Stimulated activated CD4-positive, alpha-beta T cell treated with anti-CD3 and anti-CD28 coated beads, Interleukin-4, amount 100 ng/mL, for 4 hours (primary cell): ENCODE measurements around the gene SPSB1.
"Not testable (repeated sequence)": the region's sequence is repeated elsewhere in the genome, so short reads cannot be mapped to it uniquely, and the experiment has no call there.

ENCODE experiments used
- DNase-seq, 2 experiments: peaks; one replicate each; pipeline ENCODE4 v3.0.0-alpha.2; 2020

SPSB1 gene

DNA sequence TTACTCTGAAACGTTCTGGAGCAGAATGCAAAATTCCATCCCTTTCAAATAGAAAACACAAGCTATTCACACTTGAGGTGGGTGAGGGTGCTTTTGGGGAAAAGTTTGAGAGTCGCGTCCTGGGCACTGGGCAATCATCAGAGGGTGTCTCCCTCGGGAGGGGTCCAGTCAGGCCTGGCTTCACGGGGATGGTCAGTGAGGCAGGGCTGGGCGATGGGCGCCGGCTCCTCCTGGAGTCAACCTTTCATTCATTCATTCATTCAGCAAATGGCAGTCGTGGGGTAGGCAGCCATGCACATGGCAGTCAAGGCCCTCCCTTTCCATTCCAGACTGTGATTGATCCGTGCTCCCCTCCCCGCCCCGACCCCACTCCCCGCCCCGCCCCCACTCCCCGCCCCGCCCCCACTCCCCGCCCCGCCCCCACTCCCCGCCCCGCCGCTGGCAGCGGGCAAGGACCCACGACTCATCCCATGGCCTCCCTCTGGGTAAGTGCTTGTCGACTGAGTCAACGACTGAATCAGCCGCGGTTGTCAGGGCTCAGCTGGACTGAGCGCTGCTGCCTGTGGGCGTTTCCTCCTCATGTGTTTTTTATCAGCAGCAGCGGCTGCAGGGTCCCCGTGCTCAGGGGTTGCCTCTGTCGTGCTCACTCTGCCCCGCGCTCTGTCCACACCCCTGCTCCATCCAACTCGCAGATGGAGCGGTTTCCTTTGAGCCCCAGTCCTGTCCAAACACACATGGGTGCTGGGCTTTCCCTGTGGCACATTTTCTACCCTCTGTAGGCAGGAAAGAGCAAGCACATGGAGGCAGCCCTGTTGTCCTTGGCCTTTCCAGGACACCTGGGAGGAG lies 12.5 kb upstream of the SPSB1 start:
- peak; percentile 50 to 79 for DNase-seq

DNA sequence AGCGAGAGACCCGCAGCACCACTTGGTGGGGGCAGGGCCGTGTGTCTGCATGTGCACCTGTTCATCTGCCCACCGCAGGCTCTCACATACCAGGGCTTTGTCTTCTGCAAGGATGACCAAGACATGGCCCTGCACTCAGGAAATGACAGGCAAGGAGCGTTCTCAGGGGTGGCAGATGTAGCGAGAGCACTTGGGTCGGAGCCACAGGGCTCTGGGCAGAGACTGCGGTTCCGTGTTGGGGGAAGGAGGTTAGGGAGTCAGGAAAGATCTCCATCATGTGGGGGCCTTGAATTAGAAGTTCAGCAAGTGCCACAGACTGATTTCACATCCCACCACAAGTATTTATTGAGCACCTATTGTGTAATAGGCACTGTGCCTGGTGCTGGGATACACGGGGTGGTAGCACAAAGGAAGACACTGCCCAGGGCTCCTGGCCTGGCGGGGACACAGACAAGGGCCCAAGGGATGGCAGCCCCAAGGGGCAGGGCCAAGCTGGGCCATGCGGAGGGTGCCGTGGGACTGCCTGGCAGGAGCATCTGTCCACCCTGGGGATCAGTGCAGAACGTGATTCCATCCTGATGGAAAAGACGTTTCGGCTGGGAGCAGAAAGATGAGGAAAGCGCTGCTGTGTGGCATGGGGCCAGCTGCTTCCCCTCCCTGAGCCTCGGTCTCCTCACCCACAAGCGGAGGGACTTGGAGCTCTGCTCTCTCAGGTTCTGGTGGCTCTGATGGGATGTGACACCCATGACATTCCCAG lies 11.4 kb upstream of the SPSB1 start:
- no peak for DNase-seq

DNA sequence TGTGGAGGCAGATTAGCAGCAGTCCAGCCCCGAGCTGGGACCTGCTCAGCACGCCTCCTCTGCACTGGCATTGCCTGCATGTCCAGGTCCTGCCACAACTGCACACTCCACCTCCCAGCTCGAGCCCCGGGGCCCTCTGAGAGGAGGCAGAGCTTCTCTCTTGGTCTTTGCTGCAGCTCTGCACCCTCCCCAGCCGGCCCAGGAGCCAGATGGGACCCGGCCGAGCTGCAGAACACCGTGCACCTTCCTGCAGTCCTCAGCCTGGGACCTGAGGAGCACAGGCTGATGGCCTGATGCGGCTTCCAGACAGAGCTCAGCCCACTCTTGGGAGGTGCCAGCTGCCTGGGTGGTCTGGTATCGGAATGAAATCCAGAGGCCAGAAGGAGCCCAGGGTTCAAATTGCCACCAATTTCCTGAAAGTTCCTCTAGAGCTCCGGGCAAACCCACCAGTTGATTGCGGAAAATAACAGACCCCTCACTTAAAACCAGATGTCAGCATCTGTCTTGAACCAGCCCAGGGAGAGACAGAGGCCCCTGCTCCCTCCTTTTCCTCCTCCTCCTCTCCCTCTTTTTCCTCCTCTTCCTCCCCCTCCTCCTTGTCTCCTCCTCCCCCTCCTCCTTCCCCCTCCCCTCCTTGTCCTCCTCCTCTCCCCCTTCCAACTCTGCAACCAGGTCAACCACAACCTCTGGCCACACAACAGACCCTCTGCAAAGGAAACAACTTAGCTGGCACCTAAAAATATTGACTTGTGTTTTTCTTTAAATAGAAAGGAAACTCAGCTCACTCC lies 10.6 kb upstream of the SPSB1 start:
- DNase-seq: no peak

DNA sequence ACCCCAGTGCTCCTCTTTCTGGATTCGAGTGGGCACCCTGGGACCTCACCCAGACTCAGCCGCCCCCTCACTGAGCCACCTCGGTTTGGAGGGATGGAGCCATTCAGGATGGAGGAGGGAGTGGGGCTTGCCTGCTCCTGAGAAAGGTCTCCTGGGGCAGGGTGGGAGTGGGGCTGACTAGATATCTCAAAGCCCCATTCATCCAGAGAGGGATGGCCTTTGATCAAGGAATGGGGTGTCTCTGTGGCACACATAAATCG lies 10.1 kb upstream of the SPSB1 start:
- DNase-seq: no peak

DNA sequence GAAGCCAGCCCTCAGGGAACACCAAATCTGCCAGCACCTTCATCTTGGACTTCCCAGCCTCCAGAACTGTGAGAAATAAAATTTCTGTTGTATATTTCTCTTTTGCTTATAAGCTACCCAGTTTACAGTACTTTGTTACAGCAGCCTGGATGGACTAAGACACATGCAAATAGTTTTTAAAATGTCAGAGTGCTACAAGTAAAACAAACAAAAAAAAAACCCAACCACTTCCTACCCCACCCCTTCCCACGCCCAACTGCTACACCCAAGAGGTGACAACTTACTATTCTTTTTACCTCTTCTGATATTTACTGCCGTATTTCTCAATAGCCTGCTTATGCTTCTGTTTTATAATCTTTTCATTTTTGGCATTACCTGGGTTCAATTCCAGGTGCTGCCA lies 8.6 kb upstream of the SPSB1 start:
- no peak for DNase-seq

DNA sequence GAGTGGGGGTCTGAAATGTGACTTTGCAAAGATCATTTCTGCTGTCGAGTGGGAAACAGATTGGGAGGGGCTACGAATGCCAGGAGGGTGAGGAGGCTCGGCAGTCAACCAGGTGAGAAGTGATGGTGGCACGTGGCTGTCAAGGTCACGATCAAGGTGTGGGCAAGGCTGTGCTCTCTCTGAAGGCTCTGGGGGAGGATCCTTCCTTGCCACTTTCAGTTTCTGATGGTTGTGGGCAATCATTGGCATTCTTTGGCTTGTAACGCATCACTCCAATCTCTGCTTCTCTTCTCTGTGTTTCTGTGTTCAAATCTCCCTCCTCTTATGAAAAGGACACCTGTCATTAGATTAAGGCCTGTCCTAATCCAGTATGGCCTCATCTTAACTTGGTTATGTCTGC lies 6.1 kb upstream of the SPSB1 start:
- DNase-seq: no peak

DNA sequence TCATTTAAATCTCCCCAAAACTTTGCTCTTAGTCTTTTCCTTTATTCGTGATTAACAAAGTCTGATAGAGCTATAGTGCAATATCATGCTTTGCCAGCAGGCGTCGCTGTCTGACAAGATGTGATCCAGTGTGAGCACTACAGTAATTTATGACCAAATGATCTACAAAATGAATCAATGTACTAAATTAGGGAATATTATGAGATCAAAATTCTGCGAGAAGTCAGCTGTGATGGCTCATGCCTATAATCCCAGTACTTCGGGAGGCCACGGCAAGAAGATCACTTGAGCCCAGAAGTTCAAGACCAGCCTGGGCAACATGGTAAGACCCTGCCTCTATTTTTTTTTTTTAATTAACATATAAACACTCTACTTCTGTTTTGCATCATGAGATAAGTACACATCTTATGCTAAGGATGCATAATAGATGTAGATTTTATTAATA lies 3.6 kb upstream of the SPSB1 start:
- peak; percentile 76 to 84 for DNase-seq

DNA sequence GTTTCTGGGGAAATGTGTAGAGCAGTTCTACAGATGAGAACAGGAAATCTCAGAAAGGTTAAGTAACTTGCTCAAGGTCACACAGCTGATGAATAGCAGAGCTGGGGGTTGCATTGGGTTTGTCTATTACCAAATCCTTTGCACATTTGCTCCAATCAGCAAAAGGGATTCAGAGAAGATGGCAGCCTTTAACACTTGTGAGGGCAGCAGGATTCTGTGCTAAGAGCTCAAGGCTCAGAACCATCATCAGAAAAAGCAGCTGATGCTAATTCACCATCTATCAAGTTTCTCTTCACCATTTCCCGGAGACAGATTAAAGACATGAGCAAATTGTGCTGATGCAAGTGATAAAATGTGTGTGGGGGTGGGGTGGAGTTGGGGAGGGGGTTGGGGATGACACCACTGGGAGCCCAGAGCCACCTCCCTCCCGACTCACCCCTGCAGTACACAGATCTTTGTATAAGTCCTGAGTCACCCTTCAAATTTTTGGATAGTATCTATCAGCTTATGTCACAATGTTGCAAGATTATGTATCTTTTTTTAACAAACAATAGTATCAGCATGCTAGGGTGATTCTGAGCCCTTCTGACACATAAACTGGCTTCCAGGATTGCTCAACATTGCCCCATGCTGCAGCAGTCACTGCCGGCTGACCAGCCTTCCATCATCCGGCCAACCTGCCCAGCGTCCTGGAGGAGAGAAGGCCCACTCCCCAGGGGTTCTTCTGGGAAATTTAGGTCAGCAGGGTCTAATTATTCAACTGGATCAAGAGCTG lies 2.8 kb upstream of the SPSB1 start:
- peak in 1 of 2 experiments; percentile 59 for DNase-seq

DNA sequence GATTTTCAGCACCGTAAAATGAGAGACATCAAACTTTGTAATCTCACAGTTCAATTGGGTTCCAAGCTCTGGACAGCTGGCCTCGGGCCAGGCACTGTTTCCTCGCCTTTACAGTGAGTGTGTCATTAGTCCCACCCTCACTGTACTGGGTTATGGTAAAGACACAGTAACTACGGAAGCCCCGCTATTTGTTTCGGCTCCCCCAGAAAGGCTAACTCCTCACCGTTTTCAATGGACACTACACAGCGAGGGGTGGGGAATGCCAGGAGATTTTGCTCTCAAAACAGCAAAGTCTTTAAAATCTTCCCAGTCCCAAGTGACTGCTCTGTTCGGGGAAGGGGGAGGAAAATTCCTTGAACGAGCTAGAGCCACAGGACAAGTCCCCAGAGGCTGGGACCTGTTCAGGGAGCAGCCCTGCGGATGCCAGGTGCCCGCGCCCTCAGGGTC lies 757 bp upstream of the SPSB1 start:
- DNase-seq: no peak

DNA sequence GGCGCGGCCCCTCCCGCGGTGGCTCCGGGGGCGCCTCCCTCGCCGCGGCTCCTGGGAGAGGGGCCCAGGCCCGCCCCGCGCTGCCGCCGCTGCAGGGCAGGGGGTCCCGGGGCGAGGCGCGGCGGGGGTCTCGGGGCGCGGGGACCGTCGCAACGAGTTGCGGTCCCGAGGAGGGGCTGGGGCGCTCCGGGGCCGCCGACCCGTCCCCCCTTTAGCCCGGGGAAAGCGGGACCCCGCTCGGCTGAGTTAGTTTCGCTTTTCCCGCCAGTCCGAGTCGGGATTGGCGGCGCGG lies 493 bp downstream of the SPSB1 start:
- DNase-seq: no peak

DNA sequence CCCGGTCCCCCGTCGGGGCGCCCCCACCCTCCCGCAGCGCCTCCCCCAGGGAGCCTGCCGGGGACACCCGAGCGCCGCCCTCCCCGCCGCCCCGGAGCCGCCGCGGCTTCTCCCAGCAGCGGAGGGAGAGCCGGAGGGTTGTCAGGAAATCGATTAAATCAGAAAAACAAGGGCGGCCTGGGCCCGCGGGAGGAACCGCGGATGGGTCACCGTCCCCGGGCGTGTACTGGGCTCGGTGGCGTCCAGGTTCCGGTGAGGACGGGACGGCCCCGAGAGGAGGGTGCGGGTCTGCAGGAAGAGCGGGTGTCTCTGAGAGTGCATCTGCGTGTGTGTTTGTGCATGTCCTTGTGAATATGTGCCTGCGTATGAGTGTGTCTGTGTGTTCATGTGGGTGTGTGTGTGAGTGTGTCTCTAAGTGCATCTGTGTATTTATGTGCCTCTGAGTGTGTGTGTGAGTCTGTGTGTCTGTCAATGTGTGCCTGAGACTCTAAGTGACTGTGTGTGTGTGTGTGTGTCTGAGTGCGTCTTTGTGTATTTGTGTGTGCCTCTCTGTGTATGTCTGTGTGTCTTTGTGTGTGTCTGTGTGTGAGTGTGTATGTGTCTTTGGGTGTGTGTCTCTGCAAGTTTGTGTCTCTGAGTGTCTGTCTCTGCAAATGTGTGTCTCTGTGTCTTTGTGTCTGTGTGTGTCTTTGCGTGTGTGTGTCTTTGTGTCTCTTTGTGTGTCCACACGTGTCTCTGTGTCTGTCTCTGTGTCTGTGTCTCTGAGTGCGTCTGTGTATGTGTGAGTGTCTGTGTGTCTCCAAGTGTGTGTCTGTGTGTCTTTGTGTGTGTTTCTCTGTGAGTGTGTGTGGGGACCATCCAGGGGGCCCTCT lies 1.1 kb downstream of the SPSB1 start:
- peak; percentile 24 to 27 for DNase-seq

DNA sequence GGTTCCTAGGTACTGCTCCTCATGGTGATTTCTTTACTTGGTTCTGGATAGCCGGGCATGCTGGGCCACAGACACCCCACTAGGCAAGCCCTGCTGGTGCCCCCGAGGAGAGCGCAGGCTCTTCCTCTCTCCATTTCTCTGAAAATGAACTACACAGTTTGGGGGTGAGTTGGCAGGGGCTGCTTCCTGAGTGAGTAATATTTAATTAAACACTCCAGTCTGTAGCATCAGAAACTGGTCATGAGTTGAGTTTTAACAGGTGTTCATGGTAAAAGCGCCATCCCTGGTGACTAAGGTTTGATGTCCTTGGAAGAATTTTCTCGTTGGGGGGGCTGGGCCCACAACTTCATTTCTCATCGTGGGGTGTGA lies 1.7 kb downstream of the SPSB1 start:
- peak in 1 of 2 experiments; percentile 42 for DNase-seq

DNA sequence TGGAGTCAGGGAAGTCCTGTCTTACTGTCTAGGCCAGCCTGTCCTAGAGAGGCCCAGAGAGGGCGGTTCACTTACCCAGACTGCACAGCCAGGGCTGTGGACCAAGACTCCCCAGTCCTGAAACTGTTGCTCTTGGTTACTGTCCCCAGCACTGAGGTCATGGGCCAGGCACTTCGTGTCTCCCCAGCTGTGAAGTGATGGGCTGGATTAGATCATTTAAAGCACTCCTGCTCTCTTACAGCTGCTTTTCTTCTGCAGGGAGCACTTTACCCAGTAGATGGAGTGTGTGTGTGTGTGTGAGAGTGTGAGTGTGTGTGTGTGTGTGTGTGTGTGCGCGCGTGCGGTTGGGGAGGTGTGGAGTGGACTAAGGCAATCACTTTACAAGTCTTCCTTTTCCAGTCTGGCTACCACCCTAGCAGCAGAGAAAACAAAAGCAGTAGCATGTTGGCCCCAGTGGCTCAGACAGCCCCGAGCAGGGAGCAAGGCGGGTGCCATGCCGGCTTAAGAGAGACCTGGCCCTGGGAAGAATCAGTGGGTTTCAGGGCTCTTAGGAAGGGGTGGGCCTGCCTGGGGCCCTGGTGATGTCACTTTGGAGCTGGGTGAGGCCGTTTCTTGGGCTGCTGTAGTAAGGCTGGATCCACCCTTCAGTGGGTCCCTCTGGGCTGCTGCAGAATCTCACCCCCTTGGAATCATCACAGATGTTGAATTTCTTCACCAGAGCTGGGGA lies 2.4 kb downstream of the SPSB1 start:
- DNase-seq: no peak

DNA sequence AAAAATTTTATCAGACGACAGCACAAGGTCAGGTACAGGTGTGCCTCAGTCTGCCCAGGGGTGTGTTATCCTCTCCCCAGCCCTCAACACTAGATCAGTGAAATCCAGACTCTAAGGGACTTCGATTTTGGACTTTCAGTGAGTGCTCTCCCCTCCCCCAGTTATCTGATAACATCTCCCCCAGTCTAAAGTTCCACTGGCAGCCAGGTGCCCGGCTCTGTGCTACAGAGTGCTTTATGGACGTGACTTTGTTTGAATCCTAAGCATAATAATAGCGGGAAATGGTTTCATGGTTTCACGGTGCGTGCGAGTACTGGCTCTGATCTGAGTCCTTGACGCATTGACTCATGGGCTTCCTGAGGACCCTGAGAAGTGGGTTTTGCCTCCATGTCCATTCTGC lies 3.2 kb downstream of the SPSB1 start:
- no peak for DNase-seq

DNA sequence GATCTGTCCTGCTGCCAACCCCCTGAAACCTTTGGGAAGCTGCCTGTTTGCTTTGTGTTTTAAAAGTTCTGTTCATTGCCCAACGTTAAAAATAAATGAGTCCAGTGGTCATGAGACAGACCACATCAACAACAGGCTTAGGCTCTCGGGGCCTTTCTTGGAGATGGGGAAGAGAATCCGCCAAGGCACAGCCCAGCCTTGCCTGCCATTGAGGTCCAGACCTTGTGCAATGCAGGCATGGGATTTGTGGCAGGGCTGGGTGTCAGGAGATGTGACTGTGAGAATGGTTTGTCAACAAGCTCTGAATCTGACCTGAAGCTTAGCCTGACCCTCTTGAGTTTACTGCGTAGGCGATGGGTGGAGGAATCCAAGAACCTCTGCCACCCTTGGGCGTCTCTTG lies 4.2 kb downstream of the SPSB1 start:
- no peak for DNase-seq

DNA sequence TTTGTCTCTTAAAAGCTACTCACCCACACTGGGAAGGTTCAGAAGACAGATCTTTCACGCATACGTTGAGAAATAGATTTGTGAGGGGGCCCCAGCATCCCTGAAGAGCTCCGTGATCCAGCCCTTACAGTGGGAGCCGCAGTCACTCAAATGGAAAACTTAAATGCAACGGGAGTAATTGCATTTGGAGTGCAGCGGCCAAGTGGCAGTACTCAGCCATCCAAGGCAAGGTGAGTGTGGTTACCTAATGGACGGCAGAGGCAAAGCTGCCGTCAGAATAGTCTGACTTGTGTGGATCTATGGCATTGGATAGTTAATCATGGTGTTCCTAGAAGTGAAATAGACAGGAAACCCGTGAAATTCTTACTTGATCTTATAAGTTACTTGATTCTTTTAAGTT lies 5.1 kb downstream of the SPSB1 start:
- DNase-seq: no peak

DNA sequence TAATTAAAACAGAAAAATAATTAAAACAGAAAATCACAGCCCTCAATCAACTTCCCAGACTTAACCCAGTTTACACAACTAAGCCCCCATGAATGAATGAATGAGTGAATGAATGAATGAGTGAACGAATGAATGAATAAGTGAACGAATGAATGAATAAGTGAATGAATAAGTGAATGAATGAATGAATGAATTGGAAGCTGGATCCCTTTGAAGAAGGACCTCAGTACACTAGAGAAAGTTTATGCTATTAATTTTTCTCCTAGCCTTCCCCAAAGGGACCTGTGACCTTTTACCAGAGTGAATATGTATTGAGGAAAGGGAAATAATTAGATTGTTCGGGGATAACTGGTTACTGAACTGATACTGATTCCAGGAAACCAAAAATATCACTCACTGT lies 5.6 kb downstream of the SPSB1 start:
- no peak for DNase-seq

DNA sequence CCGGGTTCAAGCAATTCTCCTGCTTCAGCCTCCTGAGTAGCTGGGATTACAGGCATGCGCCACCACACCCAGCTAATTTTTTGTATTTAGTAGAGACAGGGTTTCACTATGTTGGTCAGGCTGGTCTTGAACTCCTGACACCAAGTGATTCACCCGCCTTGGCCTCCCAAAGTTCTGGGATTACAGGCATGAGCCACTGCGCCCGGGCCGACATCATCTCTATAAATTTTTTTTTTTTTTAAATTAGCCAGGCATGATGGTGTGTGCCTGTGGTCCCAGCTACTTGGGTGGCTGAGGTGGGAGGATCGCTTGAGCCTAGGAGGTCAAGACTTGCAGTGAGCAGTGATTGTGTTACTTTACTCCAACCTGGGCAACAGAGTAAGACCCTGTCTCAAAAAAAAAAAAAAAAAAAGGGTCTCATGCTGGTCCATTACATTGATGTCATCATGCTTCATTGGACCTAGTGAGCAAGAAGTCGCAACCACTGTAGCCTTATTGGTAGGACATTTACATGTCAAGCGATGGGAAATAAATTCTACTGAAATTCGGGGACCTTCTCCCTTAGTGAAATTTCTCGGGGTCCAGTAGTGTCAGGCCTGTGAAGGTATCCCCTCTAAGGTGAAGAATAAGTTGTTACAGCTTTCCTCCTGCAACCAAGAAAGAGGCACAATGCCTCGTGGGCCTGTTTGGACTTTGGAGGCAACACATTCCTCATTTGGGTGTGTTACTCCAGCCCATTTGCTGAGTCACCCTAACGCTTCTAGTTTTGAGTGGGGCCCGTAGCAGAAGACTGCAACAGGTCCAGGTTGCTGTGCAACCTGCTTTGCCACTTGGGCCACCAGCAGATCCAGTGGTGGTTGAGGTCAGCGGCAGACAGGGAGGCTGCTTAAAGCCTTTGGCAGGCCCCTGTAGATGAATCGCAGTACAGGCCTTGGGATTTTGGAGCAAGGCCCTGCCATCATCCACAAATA lies 7.2 kb downstream of the SPSB1 start:
- not testable (repeated sequence) for DNase-seq

DNA sequence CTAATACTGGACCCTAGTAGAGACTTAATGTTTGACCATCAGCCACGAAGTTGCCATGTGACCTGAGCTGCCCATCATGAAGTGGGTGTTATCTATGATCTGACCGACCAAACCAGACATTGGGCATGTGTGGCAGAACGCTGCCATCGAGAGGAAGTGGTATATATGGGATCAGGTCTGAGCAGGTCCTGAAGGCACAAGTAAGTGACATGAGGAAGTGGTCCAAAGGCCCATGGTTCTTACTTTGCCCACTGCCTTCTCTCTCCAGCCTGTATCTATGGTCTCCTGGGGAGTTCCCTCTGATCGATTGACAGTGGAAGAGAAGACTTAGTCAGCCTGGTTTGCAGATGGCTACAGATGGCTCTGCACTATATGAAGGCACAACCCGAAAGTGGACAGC lies 7.9 kb downstream of the SPSB1 start:
- DNase-seq: no peak
